ENCODE data around the gene CPO.
A peak's percentile ranks its signal among the peaks of the same experiment; 100 is the strongest.

CPO gene

GRCh38 chr2:206989311-206989710, 50.0 kb downstream of the CPO start:
- no peak for DNase-seq (ENCODE audit: low read depth)
- H3K4me3 ChIP-seq (ENCODE audit: low read length) = no peak overlapping the region
- peak; percentile 89 for TF ChIP-seq CTCF (conservative IDR thresholded peaks at IDR 0.05; ENCODE audit: low read depth, low read length)

GRCh38 chr2:206990360-206990759, 51.0 kb downstream of the CPO start:
- no peak for TF ChIP-seq CTCF (conservative IDR thresholded peaks at IDR 0.05; ENCODE audit: low read depth, low read length)
- H3K4me3 ChIP-seq (ENCODE audit: low read length) = no peak overlapping the region
- DNase-seq (ENCODE audit: low read depth) = no peak

GRCh38 chr2:206991070-206991469, 51.8 kb downstream of the CPO start:
- no peak for DNase-seq (ENCODE audit: low read depth)
- no peak overlapping the region for H3K4me3 ChIP-seq (ENCODE audit: low read length)
- no peak for TF ChIP-seq CTCF (conservative IDR thresholded peaks at IDR 0.05; ENCODE audit: low read depth, low read length)

GRCh38 chr2:206993396-206993911, 54.1 kb downstream of the CPO start:
- no peak for DNase-seq (ENCODE audit: low read depth)
- TF ChIP-seq CTCF (conservative IDR thresholded peaks at IDR 0.05; ENCODE audit: low read depth, low read length) = no peak
- no peak overlapping the region for H3K4me3 ChIP-seq (ENCODE audit: low read length)

- no peak overlapping the region for H3K4me3 ChIP-seq (ENCODE audit: low read length)
- no peak for DNase-seq (ENCODE audit: low read depth)
- TF ChIP-seq CTCF (conservative IDR thresholded peaks at IDR 0.05; ENCODE audit: low read depth, low read length) = no peak
These were observed 54.6 kb downstream of the CPO start for GRCh38 chr2:206993964-206994363.

- no peak overlapping the region for H3K4me3 ChIP-seq (ENCODE audit: low read length)
- TF ChIP-seq CTCF (conservative IDR thresholded peaks at IDR 0.05; ENCODE audit: low read depth, low read length) = no peak
These were observed 57.3 kb downstream of the CPO start for GRCh38 chr2:206996556-206997065.

GRCh38 chr2:207008105-207008990, 69.0 kb downstream of the CPO start:
- DNase-seq (ENCODE audit: low read depth) = no peak

More at GRCh38 chr2:206996556-206997065, 57.3 kb downstream of the CPO start:
- DNase-seq (ENCODE audit: low read depth) = no peak

More at GRCh38 chr2:207008105-207008990, 69.0 kb downstream of the CPO start:
- no peak overlapping the region for H3K4me3 ChIP-seq (ENCODE audit: low read length)
- peak; percentile 34 for TF ChIP-seq CTCF (conservative IDR thresholded peaks at IDR 0.05; ENCODE audit: low read depth, low read length)
